ENCODE measurements around the gene IPCEF1.
"Not testable (repeated sequence)": the region's sequence is repeated elsewhere in the genome, so short reads cannot be mapped to it uniquely, and the experiment has no call there.

IPCEF1 gene

GRCh38 chr6:154306696-154307095 lies 49.9 kb downstream of the IPCEF1 start:
- no peaks in the 10 kb centered on the region for H3K27me3 ChIP-seq (replicated peaks; ENCODE audit: control insufficient read depth, insufficient read depth, low read length)
- DNase-seq (ENCODE audit: extremely low read depth, insufficient read length) = peak; percentile 16
- no peak overlapping the region for H3K4me3 ChIP-seq (replicated peaks; ENCODE audit: low read depth, low read length)
- no peak for TF ChIP-seq CTCF (IDR thresholded peaks at IDR 0.05; ENCODE audit: insufficient read depth, low read length, poor library complexity, severe bottlenecking)
- H3K36me3 ChIP-seq (ENCODE audit: control insufficient read depth, insufficient read depth, low read length) = no peaks in the 10 kb centered on the region

- Histone ChIP-seq H3K4me3 (replicated peaks; ENCODE audit: low read depth, low read length) (no peak overlapping the region), H3K27me3 (replicated peaks; ENCODE audit: control insufficient read depth, insufficient read depth, low read length) (no peaks in the 10 kb centered on the region), H3K36me3 (ENCODE audit: control insufficient read depth, insufficient read depth, low read length) (no peaks in the 10 kb centered on the region)
- no peak for TF ChIP-seq CTCF (IDR thresholded peaks at IDR 0.05; ENCODE audit: insufficient read depth, low read length, poor library complexity, severe bottlenecking)
- DNase-seq (ENCODE audit: extremely low read depth, insufficient read length) = no peak
These were observed 52.4 kb downstream of the IPCEF1 start for GRCh38 chr6:154304191-154304590.

- not testable (repeated sequence) for H3K36me3 ChIP-seq (ENCODE audit: control insufficient read depth, insufficient read depth, low read length); H3K4me3 ChIP-seq (replicated peaks; ENCODE audit: low read depth, low read length); H3K27me3 ChIP-seq (replicated peaks; ENCODE audit: control insufficient read depth, insufficient read depth, low read length); DNase-seq (ENCODE audit: extremely low read depth, insufficient read length)
These were observed 53.0 kb downstream of the IPCEF1 start for GRCh38 chr6:154303642-154304041.

- H3K4me3 ChIP-seq (replicated peaks; ENCODE audit: low read depth, low read length) = no peak overlapping the region
- TF ChIP-seq CTCF (IDR thresholded peaks at IDR 0.05; ENCODE audit: insufficient read depth, low read length, poor library complexity, severe bottlenecking) = no peak
- peak; percentile 79 for DNase-seq (ENCODE audit: extremely low read depth, insufficient read length)
- H3K36me3 ChIP-seq (ENCODE audit: control insufficient read depth, insufficient read depth, low read length) = no peaks in the 10 kb centered on the region
- no peaks in the 10 kb centered on the region for H3K27me3 ChIP-seq (replicated peaks; ENCODE audit: control insufficient read depth, insufficient read depth, low read length)
These were observed 54.5 kb downstream of the IPCEF1 start for GRCh38 chr6:154301839-154302752.

GRCh38 chr6:154301086-154301625 lies 55.4 kb downstream of the IPCEF1 start:
- no peaks in the 10 kb centered on the region for H3K27me3 ChIP-seq (replicated peaks; ENCODE audit: control insufficient read depth, insufficient read depth, low read length)
- DNase-seq (ENCODE audit: extremely low read depth, insufficient read length) = no peak
- no peak overlapping the region for H3K4me3 ChIP-seq (replicated peaks; ENCODE audit: low read depth, low read length)
- no peak for TF ChIP-seq CTCF (IDR thresholded peaks at IDR 0.05; ENCODE audit: insufficient read depth, low read length, poor library complexity, severe bottlenecking)
- no peaks in the 10 kb centered on the region for H3K36me3 ChIP-seq (ENCODE audit: control insufficient read depth, insufficient read depth, low read length)

- Histone ChIP-seq H3K4me3 (replicated peaks; ENCODE audit: low read depth, low read length) (no peak overlapping the region), H3K27me3 (replicated peaks; ENCODE audit: control insufficient read depth, insufficient read depth, low read length) (no peaks in the 10 kb centered on the region), H3K36me3 (ENCODE audit: control insufficient read depth, insufficient read depth, low read length) (no peaks in the 10 kb centered on the region)
- DNase-seq (ENCODE audit: extremely low read depth, insufficient read length) = peak; percentile 42
- TF ChIP-seq CTCF (IDR thresholded peaks at IDR 0.05; ENCODE audit: insufficient read depth, low read length, poor library complexity, severe bottlenecking) = no peak
These were observed 58.3 kb downstream of the IPCEF1 start for GRCh38 chr6:154298297-154298696.

Data from GM06990 (cell line).